ENCODE measurements around the gene SLC25A39.
A peak's percentile ranks its signal among the peaks of the same experiment; 100 is the strongest.
"Not testable (repeated sequence)": the region's sequence is repeated elsewhere in the genome, so short reads cannot be mapped to it uniquely, and the experiment has no call there.

SLC25A39 gene

DNA sequence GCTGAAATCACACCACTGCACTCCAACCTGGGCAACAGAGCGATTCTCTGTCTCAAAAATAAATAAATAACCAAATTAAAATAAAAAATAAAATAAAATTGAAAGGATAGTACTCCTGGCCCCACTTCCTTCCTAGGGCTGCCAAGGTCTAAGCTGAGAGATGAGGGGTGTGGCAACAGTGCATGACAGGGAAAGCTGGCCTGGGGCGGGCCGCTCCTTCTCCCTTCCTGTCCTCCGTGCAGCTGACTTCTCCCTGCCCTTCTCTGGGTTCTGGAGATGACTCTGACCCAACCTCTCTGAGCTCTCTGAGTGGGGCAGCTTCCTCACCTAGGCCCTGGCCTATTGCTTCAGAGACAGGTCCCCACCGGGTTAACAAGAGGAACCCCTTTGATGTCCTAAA lies 8.7 kb upstream of the SLC25A39 start:
- no peak for DNase-seq

DNA sequence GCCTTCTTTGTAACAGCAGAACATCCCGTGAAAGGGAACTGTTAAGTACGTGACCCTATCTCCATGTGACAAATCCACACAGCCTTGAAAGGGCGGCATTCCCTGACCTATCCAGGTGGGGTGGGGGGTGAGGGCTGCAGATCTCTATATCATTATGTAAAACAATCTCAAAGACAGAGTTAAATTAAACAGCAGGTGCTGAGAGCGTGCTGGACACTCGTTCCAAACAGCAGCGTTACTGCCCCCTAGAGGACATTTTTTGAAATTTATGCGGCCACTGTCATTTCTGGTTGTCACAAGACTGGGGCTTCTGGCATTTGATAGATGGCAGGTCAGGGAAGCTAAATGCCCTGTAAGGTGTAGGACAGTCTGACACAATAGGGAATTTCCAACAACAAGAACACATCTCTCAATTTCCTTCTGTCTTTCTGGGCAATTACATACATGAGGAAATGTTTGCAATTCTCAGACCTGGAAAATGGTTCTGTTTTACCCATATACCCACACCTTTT lies 6.7 kb upstream of the SLC25A39 start:
- peak; percentile 90 for DNase-seq

DNA sequence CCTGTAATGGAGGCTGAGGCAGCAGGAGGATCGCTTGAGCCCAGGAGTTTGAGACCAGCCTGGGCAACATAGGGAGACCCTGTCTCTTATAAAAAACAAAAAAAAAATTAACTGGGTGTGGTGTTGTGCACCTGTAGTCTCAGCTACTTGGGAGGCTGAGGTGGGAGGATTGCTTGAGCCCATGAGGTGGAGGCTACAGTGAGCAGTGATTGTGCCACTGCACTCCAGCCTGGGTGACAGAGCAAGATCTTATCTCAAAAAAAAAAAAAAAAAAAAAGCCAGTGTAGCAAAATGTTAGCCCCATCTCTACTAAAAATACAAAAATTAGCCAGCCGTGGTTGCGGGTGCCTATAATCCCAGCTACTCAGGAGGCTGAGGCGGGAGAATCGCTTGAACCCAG lies 5.6 kb upstream of the SLC25A39 start:
- DNase-seq = not testable (repeated sequence)

DNA sequence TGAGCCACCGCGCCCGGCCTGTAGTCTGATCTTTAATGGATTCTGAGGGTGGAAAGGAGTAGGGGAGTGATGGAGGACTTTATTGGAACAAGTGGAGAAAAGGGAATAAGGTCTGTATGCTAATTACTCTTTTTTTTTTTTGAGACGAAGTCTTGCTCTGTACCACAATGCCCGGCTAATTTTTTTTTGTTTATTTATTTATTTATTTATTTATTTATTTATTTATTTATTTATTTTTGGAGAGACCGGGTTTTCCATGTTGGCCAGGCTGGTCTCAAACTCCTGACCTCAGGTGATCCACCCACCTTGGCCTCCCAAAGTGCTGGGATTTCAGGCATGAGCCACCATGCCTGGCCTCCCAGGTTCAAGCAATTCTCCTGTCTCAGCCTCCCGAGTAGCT lies 4.9 kb upstream of the SLC25A39 start:
- not testable (repeated sequence) for DNase-seq

DNA sequence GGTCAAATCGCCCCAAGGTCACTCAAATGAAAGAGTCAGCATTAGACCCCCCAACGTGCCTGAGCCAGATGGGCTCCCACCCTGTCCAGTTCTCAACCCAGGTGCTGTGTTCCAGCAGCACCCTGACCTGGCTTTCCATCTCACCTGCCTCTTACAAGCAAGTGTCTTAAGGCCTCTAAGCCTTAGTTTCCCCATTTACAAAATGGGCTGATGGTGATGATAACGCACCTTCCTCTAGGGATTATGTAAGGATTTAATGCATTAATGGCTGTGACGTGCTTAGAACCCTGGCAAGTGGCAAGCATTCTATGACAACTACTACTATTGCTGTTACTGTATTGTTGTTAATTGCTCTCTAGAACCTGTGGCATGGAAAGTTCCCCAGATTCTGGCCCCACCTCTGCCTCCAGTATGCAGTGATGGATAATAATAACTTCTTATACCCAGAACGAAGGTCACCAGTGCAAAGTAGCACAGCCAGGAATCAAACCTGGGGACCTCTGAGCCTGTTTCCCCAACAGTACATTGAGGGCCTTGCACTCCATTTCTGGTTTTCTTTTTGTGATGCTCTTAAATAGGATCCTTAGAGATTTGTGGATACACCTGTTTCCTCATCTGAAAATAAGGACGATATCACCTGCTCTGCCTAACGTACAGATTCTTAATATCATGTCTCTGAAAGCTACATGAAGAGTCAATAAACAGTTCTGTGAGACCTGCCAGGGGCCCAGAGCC lies 3.3 kb upstream of the SLC25A39 start:
- no peak for DNase-seq

DNA sequence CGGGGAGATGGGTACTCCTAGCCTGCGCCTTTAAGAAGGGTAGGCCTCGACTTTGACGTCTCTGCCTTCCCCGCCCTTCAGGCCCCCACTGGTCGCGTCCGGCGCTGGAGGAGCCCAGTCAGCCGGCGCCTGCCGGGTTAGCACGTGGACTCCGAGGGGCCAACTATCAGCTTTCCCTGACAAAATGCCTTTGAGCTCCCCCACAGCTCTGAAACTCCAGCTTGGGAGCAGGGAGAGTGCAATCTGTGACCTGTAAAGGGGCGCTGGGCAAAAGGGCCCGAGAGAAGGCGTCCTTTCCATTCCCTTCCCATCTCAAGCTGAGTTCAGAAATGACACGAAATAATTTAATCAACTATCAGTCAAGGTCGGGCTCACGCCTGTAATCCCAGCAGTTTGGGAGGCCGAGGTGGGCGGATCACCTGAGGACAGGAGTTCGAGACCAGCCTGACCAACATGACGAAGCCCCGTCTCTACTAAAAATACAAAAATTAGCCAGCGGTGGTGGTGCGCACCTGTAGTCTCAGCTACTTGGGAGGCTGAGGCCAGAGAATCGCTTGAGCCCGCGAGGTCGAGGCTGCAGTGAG lies 2.3 kb upstream of the SLC25A39 start:
- peak; percentile 95 for DNase-seq

DNA sequence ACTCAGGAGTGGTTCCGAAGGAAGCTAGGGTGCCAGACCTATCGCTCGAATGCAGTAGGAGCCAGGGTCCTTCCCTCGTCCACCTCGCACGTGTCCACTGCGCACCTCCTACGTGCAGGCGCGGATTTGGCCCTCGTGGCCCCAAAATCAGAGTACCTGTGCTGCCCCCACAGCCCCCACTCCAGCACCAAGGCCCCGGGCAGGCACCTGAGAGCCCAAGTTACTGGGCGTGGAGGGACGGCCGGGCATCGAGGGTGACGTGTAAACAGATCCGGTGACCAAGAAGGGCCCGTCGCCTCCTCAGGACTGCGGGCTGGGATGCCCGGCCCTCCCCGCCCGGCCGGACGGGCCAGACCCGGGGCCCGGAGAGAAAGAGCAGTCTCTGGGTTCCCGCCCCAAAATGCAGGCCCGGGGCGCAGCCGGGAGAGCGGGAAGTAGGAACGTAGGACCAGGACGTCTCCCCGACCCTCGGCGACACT lies 492 bp downstream of the SLC25A39 start:
- DNase-seq = peak; percentile 6

DNA sequence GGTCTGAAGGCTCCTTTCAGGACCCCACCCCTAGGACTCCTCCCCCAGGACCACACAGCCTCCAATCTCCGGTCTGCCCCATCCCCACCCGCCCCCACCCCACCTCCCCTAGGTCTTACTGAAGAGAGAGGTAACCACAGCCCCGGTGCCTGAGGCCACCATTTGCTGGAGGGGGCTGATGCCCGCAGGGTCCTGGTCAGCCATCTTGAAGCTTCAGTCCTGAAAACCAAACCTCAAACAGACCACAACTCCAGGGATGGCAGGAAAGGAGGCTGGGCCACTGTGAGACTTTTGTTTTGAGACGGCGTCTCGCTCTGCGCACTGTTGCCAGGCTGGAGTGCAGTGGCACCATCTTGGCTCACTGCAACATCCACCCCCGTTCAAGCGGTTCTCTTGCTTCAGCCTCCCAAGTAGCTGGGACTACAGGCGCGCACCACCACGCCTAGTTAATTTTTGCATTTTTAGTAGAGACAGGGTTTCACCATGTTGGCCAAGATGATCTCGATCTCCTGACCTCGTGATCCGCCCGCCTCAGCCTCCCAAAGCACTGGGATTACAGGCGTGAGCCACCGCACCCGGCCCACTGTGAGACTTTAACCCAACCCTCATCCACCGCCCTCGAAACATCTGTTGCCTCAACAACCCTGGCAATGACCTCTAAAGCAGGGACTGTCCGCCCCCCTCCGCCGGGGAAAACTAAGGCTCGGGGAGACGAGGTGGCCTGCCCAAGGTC lies 1.1 kb downstream of the SLC25A39 start:
- DNase-seq = peak; percentile 29

DNA sequence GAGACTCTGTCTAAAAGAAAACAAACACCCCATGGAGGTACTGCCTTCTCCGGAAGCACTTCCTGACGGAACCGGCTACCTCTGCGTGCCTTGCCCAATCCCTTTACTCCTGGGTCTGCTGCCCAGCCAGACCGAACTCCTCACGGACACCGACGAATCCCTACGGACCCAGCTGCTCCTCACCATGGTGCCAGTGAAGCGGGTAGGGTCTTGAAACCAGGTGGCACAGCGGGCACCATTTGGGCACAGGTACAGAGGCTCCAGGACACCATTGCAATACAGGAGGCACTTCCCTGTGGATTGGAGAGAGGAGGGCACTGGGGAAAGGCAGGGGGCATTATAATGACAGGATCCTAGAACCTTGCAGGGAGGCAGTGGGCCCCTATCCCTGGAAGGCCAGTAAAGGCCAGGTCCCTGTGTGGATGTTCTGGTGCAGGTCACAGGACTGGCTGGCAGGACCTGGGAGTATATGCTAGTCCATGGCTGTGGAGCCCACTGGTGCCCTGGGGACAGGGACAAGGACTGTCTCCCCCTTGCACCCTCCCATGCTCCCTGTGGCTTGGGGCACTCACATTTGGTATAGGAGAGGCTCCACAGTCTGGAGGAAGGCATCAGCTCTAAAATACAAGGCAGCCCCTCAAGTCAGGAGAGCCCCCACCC lies 2.3 kb downstream of the SLC25A39 start:
- DNase-seq = no peak

DNA sequence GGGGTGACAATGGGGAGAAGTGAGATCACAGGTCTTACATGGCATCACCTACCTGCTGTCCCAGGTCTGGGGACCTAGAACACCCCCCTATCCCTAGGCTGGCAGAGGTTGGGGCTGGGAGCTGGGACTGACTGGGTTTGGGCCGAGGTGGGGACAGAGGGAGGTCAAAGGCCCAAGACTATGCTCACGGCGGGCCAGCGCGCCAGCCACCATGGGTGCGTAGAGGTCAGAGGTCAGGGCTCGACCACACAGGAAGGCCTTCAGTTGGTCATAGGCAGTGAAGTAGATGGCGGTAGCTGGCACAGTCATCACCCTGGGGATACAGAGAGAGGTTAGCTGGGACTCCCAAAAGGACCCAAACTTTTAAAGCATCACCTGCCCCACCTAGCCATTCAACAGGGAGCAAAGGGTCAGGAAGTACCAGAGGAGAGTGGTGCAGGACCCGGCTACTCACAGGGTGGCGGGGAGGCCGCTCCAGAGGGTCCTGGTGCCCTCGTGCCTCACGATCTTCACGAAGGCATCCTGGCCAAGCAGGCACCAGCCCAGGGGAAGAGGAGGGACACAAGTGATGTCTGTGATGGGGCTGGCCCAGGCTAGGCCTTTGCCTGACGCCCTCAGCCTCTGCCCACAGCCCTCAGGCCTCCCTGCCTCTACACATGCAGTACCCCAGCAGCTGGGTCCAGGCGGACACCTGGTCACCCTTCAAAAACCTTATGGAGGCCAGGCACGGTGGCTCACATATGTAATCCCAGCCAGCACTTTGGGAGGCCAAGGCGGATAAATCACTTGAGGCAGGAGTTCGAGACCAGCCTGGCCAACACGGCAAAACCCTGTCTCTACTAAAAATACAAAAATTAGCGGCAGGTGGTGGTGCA lies 3.1 kb downstream of the SLC25A39 start:
- DNase-seq = no peak

DNA sequence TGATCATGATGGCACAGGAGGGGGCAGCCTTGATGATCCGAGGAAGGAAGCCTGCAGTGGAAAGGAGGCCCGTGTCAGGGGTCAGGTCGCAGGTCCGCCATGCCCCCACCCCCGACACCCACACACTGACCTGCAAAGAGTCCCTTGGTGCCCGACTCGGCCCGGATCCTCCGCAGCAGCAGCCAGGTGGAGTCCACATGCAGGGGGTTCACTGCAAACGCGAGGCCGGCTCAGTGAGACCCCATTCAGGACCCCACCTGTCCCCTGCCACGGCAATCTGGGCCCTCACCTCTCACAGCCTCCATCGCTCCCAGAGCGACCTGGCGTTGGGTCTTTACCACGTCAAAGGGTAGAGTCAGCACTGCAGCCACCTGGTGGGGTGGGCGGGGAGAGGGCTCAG lies 4.6 kb downstream of the SLC25A39 start:
- no peak for DNase-seq

DNA sequence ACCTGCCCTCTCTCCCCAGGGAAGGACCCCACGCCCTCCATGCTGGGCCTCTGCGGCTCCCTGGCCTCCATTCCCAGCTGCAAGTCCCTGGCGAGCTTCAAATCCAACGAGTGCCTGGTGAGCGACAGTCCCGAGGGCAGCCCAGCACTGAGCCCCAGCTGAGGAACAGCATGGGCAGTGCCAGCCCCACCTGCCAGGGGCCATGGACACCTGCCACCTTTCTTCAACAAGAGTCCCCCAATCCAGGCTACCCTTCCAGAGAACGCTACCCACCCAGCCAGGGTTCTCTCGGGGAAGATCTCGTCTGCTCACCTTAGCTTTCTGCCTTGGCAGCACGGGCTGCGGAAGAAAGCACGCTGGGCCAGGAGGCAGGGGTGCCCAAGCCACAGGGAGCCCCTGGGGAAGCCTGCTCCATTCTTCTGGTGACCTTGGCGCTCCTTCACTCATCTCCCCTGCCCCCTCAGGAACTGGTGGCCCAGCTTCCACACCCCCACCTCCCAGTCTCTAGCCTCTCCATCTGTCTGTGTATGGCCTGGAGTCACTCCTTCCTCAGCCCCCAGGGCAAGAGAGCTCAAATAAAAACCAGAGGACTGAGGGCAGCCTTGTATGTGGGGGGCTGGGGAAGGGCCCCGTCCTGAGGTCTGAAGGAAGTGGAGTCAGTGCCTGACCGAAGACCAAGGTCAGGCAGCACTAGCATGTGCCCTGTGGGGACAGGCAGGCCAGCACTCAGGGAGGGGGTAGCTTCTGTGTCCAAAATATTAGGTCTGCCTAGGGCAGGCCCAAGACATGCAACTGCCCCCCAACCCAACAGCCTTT lies 6.3 kb downstream of the SLC25A39 start:
- DNase-seq = no peak

DNA sequence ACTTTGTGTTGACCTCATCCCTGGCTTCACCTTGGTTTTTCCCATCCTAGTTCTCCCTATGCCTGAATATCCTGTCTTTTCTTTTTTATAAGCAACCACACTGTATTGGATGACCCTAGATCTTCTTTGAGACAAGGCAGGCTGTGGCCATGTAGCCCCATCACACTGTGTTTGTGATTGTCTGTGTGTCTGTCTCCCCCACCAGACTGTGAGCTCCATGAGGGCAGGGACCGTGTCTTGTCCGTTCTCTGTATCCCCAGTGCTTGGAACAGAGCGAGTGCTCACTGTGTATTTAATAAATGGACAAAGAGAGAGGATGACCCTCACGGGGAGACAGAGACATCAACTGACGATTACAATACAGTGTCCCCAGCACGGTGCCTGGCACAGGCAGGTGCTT lies 7.1 kb downstream of the SLC25A39 start:
- DNase-seq = peak; percentile 14

DNA sequence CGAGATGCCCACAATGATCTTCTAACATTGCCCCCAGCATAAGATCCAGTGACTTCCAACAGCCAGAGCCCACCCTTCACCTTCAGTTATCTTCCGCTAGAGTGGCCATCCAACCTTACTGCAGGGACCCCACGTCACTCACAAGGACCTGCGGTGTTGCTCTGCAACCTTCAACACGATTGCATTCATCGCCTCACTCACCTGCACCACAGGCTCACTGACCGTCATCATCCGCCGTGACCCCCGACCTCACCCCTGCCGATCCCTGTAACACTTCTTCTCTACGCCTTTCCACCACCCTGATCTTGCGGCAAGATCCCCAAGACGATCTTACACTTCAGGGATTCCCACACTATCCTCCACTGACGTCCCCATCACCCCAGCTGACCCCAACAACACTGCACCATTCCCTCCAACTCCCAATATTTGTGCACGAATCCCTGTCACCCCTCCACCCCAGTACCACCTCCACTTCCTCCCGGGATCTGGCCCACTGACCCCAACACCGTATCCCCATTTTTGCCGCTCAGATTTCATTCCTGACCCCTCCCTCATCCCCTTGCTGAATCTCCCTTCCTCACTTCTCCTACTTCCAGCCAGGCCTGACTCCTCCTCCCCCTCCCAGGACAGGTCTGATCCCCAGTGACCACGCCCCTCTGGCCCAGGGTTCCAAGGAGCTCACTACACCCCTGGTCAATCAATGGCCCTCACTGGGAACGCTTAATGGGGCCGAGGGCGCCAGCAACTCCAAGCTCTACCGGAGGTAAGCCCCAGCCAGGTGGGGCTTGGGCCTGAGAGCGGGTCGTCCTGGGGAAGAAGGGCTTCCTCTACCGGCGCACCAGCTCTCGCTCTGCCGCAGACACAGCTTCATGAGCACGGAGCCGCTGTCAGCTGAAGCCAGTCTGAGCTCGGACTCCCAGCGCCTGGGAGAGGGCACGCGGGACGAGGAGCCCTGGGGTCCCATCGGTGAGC lies 8.6 kb downstream of the SLC25A39 start:
- DNase-seq = peak; percentile 6

DNA sequence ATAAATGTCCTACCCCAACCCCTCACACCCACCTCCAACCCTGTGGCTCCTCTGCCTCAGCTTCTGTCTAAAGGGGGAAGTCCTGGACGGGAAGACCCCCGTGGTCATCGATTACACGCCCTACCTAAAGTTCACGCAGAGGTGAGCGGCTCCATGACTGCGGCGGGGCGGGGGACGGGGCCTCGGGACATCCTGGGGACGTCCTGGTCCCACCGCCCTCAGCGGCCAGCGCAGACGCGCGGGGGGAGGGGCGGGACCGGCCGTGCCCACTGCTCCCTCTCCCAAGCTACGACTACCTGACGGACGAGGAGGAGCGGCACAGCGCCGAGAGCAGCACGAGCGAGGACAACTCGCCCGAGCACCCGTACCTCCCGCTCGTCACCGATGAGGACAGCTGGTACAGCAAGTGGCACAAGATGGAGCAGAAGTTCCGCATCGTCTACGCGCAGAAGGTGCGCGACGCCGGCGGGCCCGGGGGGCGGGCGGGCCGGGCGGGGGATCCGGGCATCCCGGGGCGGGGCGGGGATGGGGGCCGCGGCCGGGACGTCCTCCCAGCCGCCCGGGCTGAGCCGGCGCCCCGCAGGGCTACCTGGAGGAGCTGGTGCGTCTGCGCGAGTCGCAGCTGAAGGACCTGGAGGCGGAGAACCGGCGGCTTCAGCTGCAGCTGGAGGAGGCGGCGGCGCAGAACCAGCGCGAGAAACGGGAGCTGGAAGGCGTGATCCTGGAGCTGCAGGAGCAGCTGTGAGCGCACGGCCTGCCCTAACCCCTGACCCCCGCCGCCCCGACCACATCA lies 9.6 kb downstream of the SLC25A39 start:
- peak; percentile 16 for DNase-seq

DNA sequence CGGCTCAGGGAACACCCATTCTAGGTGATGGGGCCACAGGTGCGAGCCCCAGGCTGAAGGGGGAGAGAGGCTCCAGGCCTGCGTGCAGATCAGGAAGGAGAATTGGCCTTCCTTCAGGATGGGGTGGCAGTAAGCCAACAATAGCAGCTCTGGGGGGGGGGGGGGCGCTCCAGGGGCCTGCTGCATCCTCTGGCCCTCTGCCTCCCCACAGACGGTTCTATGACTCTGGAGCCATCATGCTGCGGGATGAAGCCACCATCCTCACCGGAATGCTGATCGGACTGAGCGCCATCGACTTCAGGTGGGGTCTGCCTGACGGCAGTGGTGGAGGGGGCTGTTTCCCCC lies 10.1 kb downstream of the SLC25A39 start:
- no peak for DNase-seq

DNA sequence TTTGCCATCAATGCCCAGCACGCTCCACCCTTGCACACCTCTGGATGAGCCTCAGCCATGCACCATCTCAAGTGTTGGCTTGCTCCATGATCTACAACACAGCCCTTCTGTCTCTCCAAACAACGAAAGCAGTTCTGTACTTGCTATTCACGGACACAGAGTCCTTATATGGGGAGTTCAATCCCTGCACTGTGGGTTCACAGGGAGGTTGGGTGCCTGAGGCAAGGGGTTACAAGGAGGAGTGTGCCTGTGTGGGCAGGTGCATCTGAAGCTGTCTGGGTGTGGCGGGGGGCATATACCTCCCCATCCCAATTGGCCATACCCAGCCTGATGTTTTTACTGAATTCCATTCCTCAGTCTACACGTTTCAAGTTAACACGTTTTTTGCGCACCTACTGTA lies 10.6 kb downstream of the SLC25A39 start:
- no peak for DNase-seq

DNA sequence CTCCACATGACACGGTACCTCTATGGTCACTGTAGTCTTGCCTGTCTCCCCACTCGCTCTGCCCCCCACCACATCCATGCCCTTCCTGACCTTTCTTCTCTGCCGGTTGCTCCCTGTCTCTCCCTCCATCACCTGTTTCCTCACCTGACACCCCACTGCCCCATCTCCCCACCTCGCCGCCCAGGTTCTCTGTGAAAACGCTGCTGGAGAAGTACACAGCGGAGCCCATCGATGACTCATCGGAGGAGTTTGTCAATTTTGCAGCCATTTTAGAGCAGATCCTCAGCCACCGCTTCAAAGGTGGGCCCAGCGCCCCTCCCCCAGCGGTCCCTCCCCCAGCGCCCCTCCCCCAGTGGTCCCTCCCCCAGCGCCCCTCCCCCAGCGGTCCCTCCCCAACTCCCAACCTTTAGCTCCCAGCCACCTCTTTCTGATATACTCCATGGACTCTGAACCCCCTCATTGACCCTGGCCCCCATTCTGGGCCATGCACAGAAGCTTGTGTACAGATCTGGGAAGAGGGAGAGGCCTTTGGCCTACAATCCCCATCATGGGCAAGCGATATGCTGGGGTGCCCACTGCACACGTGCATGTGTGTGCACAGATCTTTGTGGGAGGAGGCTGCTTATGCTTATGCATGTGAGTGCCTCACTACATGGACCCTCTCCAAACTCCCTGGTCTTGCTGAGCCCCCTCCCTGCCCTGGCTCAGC lies 12.1 kb downstream of the SLC25A39 start:
- DNase-seq = no peak

Measured in hematopoietic multipotent progenitor cell treated with erythropoietin and hydrocortisone succinate and interleukin-3 and kit ligand, for 8 days (in vitro differentiated cells).